Suprapubic skin (tissue), 4 donors: Measurements from ENCODE around the gene AQP2.
"Not testable (repeated sequence)": the region's sequence is repeated elsewhere in the genome, so short reads cannot be mapped to it uniquely, and the experiment has no call there.

Source experiments
- CTCF ChIP-seq, 2 donors: fragments of 200-600 bp in 1 of 2; fragments of 450-650 bp in 1 of 2; sonication (generic) in 1 of 2; IDR thresholded peaks; one replicate each; pipeline ENCODE4 v1.5.1; 2016 to 2019; ENCODE audit warnings: antibody characterized with exemption in 2 of 2, mild to moderate bottlenecking in 1 of 2, moderate library complexity in 1 of 2
- POLR2A ChIP-seq, 2 donors: fragments of 450-650 bp; IDR thresholded peaks; one replicate each; pipeline ENCODE4 v1.6.1; 2017; ENCODE audit warnings: antibody characterized with exemption in 2 of 2, mild to moderate bottlenecking in 2 of 2, moderate library complexity in 2 of 2
- POLR2AphosphoS5 ChIP-seq, 3 donors: sonication (generic); formaldehyde crosslinking; IDR thresholded peaks; one replicate each; pipeline ENCODE4 v1.6.1; 2017; ENCODE audit warnings: antibody characterized with exemption in 3 of 3

GRCh38 chr12:49989400-49989799 lies 38.9 kb downstream of the AQP2 start:
- TF ChIP-seq CTCF, POLR2A, POLR2AphosphoS5 (IDR thresholded peaks at IDR 0.05): not testable (repeated sequence)
